Neural progenitor cell (in vitro differentiated cells): ENCODE measurements around the gene RAB6B. TPM values are rescaled to one million over a fixed set of nuclear protein-coding genes. Genes with fewer than 3 reads are reported as not detected.

Source experiments
- DNase-seq: peaks from one replicate; pipeline ENCODE4 v3.0.0-alpha.2; 2016; ENCODE audit warnings: low spot score
- H2AFZ ChIP-seq: fragments of 200-600 bp; sonication (generic); replicated peaks from 2 replicates; pipeline ENCODE4 v1.6.1; 2016; ENCODE audit warnings: antibody characterized with exemption
- H3F3A ChIP-seq: fragments of 200-600 bp; sonication (generic); 2 replicates; pipeline ENCODE4 v1.6.1; 2016; ENCODE audit warnings: antibody characterized with exemption, low read depth
- H3K27ac ChIP-seq: fragments of 200-600 bp; sonication (generic); 2 replicates; pipeline ENCODE4 v1.5.1; 2016; ENCODE audit warnings: mild to moderate bottlenecking
- H3K27me3 ChIP-seq: fragments of 200-600 bp; sonication (generic); 2 replicates; pipeline ENCODE4 v1.6.1; 2016; ENCODE audit warnings: mild to moderate bottlenecking, moderate library complexity
- H3K36me3 ChIP-seq: fragments of 200-600 bp; sonication (generic); 2 replicates; pipeline ENCODE4 v1.5.1; 2016
- H3K4me1 ChIP-seq: fragments of 200-600 bp; sonication (generic); 2 replicates; pipeline ENCODE4 v1.6.1; 2016; ENCODE audit warnings: mixed run types
- H3K4me2 ChIP-seq: fragments of 200-600 bp; sonication (generic); 2 replicates; pipeline ENCODE4 v1.6.1; 2016
- H3K4me3 ChIP-seq: fragments of 200-600 bp; sonication (generic); 2 replicates; pipeline ENCODE4 v1.5.1; 2016
- H3K79me2 ChIP-seq: fragments of 200-600 bp; sonication (generic); 2 replicates; pipeline ENCODE4 v1.6.1; 2016; ENCODE audit warnings: low read depth
- H3K9ac ChIP-seq: fragments of 200-600 bp; sonication (generic); 2 replicates; pipeline ENCODE4 v1.6.1; 2016
- H3K9me3 ChIP-seq: fragments of 200-600 bp; sonication (generic); 2 replicates; pipeline ENCODE4 v1.5.1; 2016; ENCODE audit warnings: low read depth
- H4K20me1 ChIP-seq: fragments of 200-600 bp; sonication (generic); 2 replicates; pipeline ENCODE4 v1.6.1; 2016; ENCODE audit warnings: low read depth
- H3K27ac Mint-ChIP-seq: 3 replicates; pipeline ENCODE4 v1.8.0; 2021; ENCODE audit warnings: mixed read lengths
- H3K27me3 Mint-ChIP-seq: 2 replicates; pipeline ENCODE4 v1.8.0; 2022; ENCODE audit warnings: low read depth, mild to moderate bottlenecking, inconsistent platforms, moderate library complexity, mixed read lengths; ENCODE audit not compliant: insufficient read depth
- H3K36me3 Mint-ChIP-seq: 3 replicates; pipeline ENCODE4 v1.8.0; 2021; ENCODE audit warnings: mixed read lengths
- H3K4me1 Mint-ChIP-seq: 3 replicates; pipeline ENCODE4 v1.8.0; 2021; ENCODE audit warnings: mixed read lengths
- H3K4me3 Mint-ChIP-seq: 3 replicates; pipeline ENCODE4 v1.8.0; 2021; ENCODE audit warnings: mild to moderate bottlenecking, moderate library complexity, mixed read lengths
- H3K9me3 Mint-ChIP-seq: 3 replicates; pipeline ENCODE4 v1.8.0; 2020; ENCODE audit warnings: mixed read lengths
- CTCF ChIP-seq: fragments of 200-600 bp; sonication (generic); IDR thresholded peaks from 2 replicates; pipeline ENCODE4 v1.5.1; 2017; ENCODE audit warnings: antibody characterized with exemption, mild to moderate bottlenecking
- EZH2 ChIP-seq: fragments of 200-600 bp; sonication (generic); IDR thresholded peaks from 2 replicates; pipeline ENCODE4 v1.6.1; 2017; ENCODE audit warnings: antibody characterized with exemption, mild to moderate bottlenecking, moderate library complexity
- EZH2phosphoT487 ChIP-seq: fragments of 200-600 bp; sonication (generic); IDR thresholded peaks from 2 replicates; pipeline ENCODE4 v1.6.1; 2017; ENCODE audit warnings: antibody characterized with exemption
- total RNA-seq: library from RNA; depleted of rRNA; stranded (reverse); fragments of >200 nt; gene quantifications from 2 replicates; pipeline ENCODE4 v1.2.3, GENCODE V29; 2015; ENCODE audit warnings: low replicate concordance

The RAB6B gene
- total RNA-seq, 1 donor from 2014 or later: 7.7 TPM

DNA sequence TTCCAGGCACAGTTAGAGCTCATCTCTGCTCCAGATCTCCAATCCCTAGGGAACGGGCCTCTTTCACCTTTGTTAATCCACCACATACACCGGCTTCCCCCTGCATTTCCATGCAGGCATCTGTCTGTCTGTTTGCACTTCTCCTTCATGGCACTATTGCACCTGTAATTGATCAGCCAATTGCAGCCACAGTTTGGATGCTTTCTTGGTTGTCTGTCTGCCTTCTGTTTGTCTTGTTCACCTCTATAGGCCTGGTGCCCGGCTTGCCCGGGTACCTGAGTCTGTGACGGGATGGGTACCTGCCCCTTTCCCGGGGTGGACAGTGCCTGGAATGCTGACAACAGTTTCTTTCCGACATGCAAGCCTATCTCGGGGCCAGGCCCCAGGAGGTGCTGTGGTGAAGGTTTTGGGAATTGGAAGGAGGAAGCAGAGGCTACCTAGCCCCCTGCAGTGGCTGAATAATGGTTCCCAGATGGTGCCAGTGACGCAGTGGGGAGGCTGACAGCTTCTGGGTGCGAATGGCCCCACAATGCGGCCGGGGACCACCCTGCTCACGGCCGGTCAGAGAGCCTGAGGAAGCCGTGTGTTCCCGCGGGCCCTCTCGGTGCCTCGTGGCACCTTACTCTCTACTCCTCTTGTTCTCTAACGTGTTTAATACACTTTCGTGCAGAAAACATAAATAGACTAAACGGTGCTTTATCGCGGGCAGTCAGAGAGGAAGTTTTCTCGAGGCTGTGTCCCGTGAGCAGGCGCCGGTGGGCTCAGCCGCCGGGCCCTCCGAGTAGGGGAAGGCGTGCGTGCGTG is 31.3 kb upstream of the RAB6B start:
- H3K4me3 ChIP-seq: peak overlapping the region; percentile 61
- no peak overlapping the region for H3K27ac Mint-ChIP-seq
- DNase-seq: peak; percentile 54
- no peaks in the 10 kb centered on the region for H3K36me3 ChIP-seq
- no peak overlapping the region for H3K27ac ChIP-seq
- TF ChIP-seq CTCF (peak; percentile 25), EZH2 (no peak), EZH2phosphoT487 (no peak)
- peaks cover 25% of the 10 kb centered on the region for H3K27me3 Mint-ChIP-seq
- peak overlapping the region; percentile 76 for H3K4me2 ChIP-seq
- H3K4me1 Mint-ChIP-seq: peaks cover 5% of the 10 kb centered on the region
- no peak overlapping the region for H3K9ac ChIP-seq
- H3K79me2 ChIP-seq: no peaks in the 10 kb centered on the region
- peaks cover 31% of the 10 kb centered on the region for H3K27me3 ChIP-seq
- H3K36me3 Mint-ChIP-seq: no peaks in the 10 kb centered on the region
- H3K4me3 Mint-ChIP-seq: peak overlapping the region; percentile 80
- no peaks in the 10 kb centered on the region for H4K20me1 ChIP-seq
- H3K9me3 ChIP-seq: no peaks in the 10 kb centered on the region
- H3K4me1 ChIP-seq: no peaks in the 10 kb centered on the region
- H3F3A ChIP-seq: peaks cover 6% of the 10 kb centered on the region
- H2AFZ ChIP-seq: peak overlapping the region; percentile 99
- no peaks in the 10 kb centered on the region for H3K9me3 Mint-ChIP-seq

- DNase-seq: no peak
- H3K9ac ChIP-seq: no peak overlapping the region
- H3K4me2 ChIP-seq: no peak overlapping the region
- peaks cover 31% of the 10 kb centered on the region for H3K27me3 ChIP-seq
- H3K36me3 Mint-ChIP-seq: no peaks in the 10 kb centered on the region
- no peaks in the 10 kb centered on the region for H3K9me3 Mint-ChIP-seq
- no peak overlapping the region for H3K27ac ChIP-seq
- H2AFZ ChIP-seq: no peak overlapping the region
- H3K4me3 Mint-ChIP-seq: peak overlapping the region; percentile 4
- no peaks in the 10 kb centered on the region for H3K79me2 ChIP-seq
- H3K27me3 Mint-ChIP-seq: peaks cover 25% of the 10 kb centered on the region
- no peak overlapping the region for H3K27ac Mint-ChIP-seq
- no peaks in the 10 kb centered on the region for H4K20me1 ChIP-seq
- no peak overlapping the region for H3K4me3 ChIP-seq
- no peaks in the 10 kb centered on the region for H3K36me3 ChIP-seq
- H3K9me3 ChIP-seq: no peaks in the 10 kb centered on the region
- H3F3A ChIP-seq: peaks cover 6% of the 10 kb centered on the region
- H3K4me1 Mint-ChIP-seq: peaks cover 5% of the 10 kb centered on the region
- H3K4me1 ChIP-seq: no peaks in the 10 kb centered on the region
- TF ChIP-seq CTCF: no peak
- TF ChIP-seq EZH2phosphoT487: no peak
- no peak for TF ChIP-seq EZH2
Observed at GRCh38 chr3:133925960-133926735, 30.5 kb upstream of the RAB6B start.

GRCh38 chr3:133924041-133924440 is 28.4 kb upstream of the RAB6B start:
- TF ChIP-seq EZH2phosphoT487 (no peak), CTCF (no peak), EZH2 (no peak)
- H3K27ac Mint-ChIP-seq: no peak overlapping the region

More at GRCh38 chr3:133924041-133924440, 28.4 kb upstream of the RAB6B start:
- Histone ChIP-seq H3K4me1 (no peaks in the 10 kb centered on the region), H3F3A (peaks cover 6% of the 10 kb centered on the region), H3K9me3 (no peaks in the 10 kb centered on the region), H2AFZ (no peak overlapping the region), H4K20me1 (no peaks in the 10 kb centered on the region), H3K27me3 (peaks cover 26% of the 10 kb centered on the region), H3K36me3 (no peaks in the 10 kb centered on the region), H3K4me3 (no peak overlapping the region), H3K79me2 (no peaks in the 10 kb centered on the region), H3K9ac (no peak overlapping the region), H3K27ac (no peak overlapping the region), H3K4me2 (no peak overlapping the region)
- no peaks in the 10 kb centered on the region for H3K9me3 Mint-ChIP-seq
- H3K4me3 Mint-ChIP-seq: no peak overlapping the region
- no peak for DNase-seq
- H3K4me1 Mint-ChIP-seq: peaks cover 5% of the 10 kb centered on the region
- no peaks in the 10 kb centered on the region for H3K36me3 Mint-ChIP-seq
- peaks cover 24% of the 10 kb centered on the region for H3K27me3 Mint-ChIP-seq
